Activated CD4-positive, CD25-positive, alpha-beta regulatory T cell treated with anti-CD3 and anti-CD28 coated beads, Interleukin-2, amount 50 U/mL, for 16 hours (primary cell): ENCODE measurements around the gene CTXND1.
A peak's percentile ranks its signal among the peaks of the same experiment; 100 is the strongest.
"Not testable (repeated sequence)": the region's sequence is repeated elsewhere in the genome, so short reads cannot be mapped to it uniquely, and the experiment has no call there.

Experiments
- DNase-seq: peaks from one replicate; pipeline ENCODE4 v3.0.0-alpha.2; 2020; ENCODE audit warnings: low read depth, low spot score

Gene CTXND1

GRCh38 chr15:80160570-80161156 is 91.3 kb downstream of the CTXND1 start:
- no peak for DNase-seq

- DNase-seq = no peak
Measured at GRCh38 chr15:80159811-80160569, 92.0 kb downstream of the CTXND1 start.

GRCh38 chr15:80159301-80159700 is 92.7 kb downstream of the CTXND1 start:
- no peak for DNase-seq

- DNase-seq = no peak
Measured at GRCh38 chr15:80157215-80157614, 94.8 kb downstream of the CTXND1 start.

- DNase-seq = no peak
Measured at GRCh38 chr15:80156176-80156720, 95.8 kb downstream of the CTXND1 start.

GRCh38 chr15:80155378-80156175 is 96.4 kb downstream of the CTXND1 start:
- DNase-seq = not testable (repeated sequence)

- DNase-seq = no peak
Measured at GRCh38 chr15:80155001-80155377, 97.0 kb downstream of the CTXND1 start.

- no peak for DNase-seq
Measured at GRCh38 chr15:80154336-80154735, 97.7 kb downstream of the CTXND1 start.

GRCh38 chr15:80153900-80154299 is 98.1 kb downstream of the CTXND1 start:
- DNase-seq = no peak

GRCh38 chr15:80152896-80153876 is 98.8 kb downstream of the CTXND1 start, which contains the start of gene FAH:
TSS of gene FAH (plus strand) at chr15:80152999. CDS start at chr15:80153055, 56 bp downstream.
- no peak for DNase-seq

GRCh38 chr15:80152180-80152895 is 99.7 kb downstream of the CTXND1 start:
- DNase-seq = peak; percentile 71

GRCh38 chr15:80151576-80151975 is 100.4 kb downstream of the CTXND1 start:
- no peak for DNase-seq

GRCh38 chr15:80151148-80151547 is 100.9 kb downstream of the CTXND1 start:
- DNase-seq = no peak
